Peyer's patch (tissue), 4 donors: Measurements from ENCODE around the gene TMTC2. TPM values are rescaled to one million over a fixed set of nuclear protein-coding genes. Genes with fewer than 3 reads are reported as not detected.

Source experiments
- DNase-seq, 3 donors: peaks; one replicate each; pipeline ENCODE4 v3.0.0-alpha.2; 2017 to 2019
- H3K27ac ChIP-seq, 4 donors: fragments of 200-600 bp; sonication (generic); one replicate each; pipeline ENCODE4 v1.5.1; 2016 to 2019
- H3K27me3 ChIP-seq, 2 donors: fragments of 200-600 bp; sonication (generic); one replicate each; pipeline ENCODE4 v1.5.1; 2019
- H3K36me3 ChIP-seq, 3 donors: fragments of 200-600 bp; sonication (generic); one replicate each; pipeline ENCODE4 v1.5.1; 2016 to 2019
- H3K4me1 ChIP-seq, 4 donors: fragments of 200-600 bp; sonication (generic); one replicate each; pipeline ENCODE4 v1.5.1; 2016 to 2019
- H3K4me3 ChIP-seq, 4 donors: fragments of 200-600 bp; sonication (generic); 1 replicate in 3 of 4; 2 replicates in 1 of 4; pipeline ENCODE4 v1.5.1; 2016 to 2019; ENCODE audit warnings: mild to moderate bottlenecking in 1 of 4
- H3K9me3 ChIP-seq, 4 donors: fragments of 200-600 bp; sonication (generic); one replicate each; pipeline ENCODE4 v1.5.1; 2016 to 2019; ENCODE audit warnings: mild to moderate bottlenecking in 1 of 4
- POLR2A ChIP-seq, 2 donors: fragments of 450-650 bp; IDR thresholded peaks; one replicate each; pipeline ENCODE4 v1.5.1; 2017; ENCODE audit warnings: antibody characterized with exemption in 2 of 2, mild to moderate bottlenecking in 2 of 2, moderate library complexity in 2 of 2
- total RNA-seq, 4 donors: library from RNA; depleted of rRNA; stranded (reverse); fragments of >200 nt; gene quantifications; one replicate each; pipeline ENCODE4 v1.1.0, GENCODE V29; 2016
- TF ChIP-seq, protein P1 (sequence below), 6 experiments: fragments of 450-650 bp in 4 of 6; fragments of 200-600 bp in 2 of 6; sonication (generic) in 1 of 6; IDR thresholded peaks; one replicate each; pipeline ENCODE4 v1.5.1; 2017 to 2019; ENCODE audit warnings: antibody characterized with exemption in 6 of 6, mild to moderate bottlenecking in 3 of 6, moderate library complexity in 1 of 6

The TMTC2 gene
- total RNA-seq, 4 donors from 2014 or later, result 7.0 to 19.8 (median 8.5) TPM

DNA sequence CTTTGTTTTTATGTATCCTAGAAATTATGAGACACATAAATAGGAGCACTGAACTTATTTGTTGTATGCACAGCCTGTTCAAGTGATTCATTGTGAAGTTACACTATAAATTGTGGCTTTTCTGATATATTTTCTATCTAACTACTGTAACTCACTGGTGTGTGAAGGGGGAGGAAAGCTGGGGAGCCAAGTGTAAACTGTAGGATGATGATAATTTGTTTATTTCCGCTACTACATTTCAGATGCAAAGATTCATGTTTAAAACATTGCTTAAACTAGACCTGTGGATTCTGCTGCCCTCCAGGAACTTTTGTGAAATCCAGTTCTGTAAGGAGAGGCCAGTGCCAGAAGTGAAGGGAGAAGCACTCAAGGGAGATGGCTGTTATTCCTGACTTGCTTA is 3.3 kb downstream of the TMTC2 start:
- Histone ChIP-seq H3K4me1 (peaks cover 0 to 4% (median 0%) of the 10 kb centered on the region in 4 donors), H3K9me3 (no peaks in the 10 kb centered on the region), H3K27me3 (no peaks in the 10 kb centered on the region), H3K36me3 (no peaks in the 10 kb centered on the region), H3K4me3 (no peak overlapping the region), H3K27ac (no peak overlapping the region)
- no peak for DNase-seq
- TF ChIP-seq, protein P1, sequence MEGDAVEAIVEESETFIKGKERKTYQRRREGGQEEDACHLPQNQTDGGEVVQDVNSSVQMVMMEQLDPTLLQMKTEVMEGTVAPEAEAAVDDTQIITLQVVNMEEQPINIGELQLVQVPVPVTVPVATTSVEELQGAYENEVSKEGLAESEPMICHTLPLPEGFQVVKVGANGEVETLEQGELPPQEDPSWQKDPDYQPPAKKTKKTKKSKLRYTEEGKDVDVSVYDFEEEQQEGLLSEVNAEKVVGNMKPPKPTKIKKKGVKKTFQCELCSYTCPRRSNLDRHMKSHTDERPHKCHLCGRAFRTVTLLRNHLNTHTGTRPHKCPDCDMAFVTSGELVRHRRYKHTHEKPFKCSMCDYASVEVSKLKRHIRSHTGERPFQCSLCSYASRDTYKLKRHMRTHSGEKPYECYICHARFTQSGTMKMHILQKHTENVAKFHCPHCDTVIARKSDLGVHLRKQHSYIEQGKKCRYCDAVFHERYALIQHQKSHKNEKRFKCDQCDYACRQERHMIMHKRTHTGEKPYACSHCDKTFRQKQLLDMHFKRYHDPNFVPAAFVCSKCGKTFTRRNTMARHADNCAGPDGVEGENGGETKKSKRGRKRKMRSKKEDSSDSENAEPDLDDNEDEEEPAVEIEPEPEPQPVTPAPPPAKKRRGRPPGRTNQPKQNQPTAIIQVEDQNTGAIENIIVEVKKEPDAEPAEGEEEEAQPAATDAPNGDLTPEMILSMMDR (IDR thresholded peaks at IDR 0.05), result no peak
- no peak for TF ChIP-seq POLR2A (IDR thresholded peaks at IDR 0.05)

DNA sequence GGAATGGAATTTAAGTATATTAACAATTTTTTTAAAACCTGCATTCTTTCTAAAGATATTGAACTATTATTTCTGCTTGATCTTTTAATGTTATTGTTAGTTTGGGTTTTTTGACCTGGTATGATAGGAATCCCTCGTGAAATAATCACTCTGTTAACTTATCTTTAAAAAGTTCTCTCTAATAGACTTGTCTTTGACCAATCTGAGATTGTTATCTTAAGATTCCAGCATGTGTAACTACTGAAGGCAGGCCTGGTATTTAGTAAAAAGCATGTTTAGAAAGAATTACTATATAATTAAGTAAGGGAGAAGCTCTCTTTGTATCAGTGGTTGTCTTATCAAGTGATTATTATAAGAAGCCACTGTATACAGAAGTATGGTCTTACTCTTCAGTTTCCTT is 4.8 kb downstream of the TMTC2 start:
- no peak for DNase-seq
- Histone ChIP-seq H3K36me3 (no peaks in the 10 kb centered on the region), H3K27me3 (no peaks in the 10 kb centered on the region), H3K9me3 (no peaks in the 10 kb centered on the region), H3K27ac (no peak overlapping the region), H3K4me1 (no peaks in the 10 kb centered on the region), H3K4me3 (no peak overlapping the region)
- TF ChIP-seq, protein P1 (IDR thresholded peaks at IDR 0.05), result no peak
- no peak for TF ChIP-seq POLR2A (IDR thresholded peaks at IDR 0.05)

DNA sequence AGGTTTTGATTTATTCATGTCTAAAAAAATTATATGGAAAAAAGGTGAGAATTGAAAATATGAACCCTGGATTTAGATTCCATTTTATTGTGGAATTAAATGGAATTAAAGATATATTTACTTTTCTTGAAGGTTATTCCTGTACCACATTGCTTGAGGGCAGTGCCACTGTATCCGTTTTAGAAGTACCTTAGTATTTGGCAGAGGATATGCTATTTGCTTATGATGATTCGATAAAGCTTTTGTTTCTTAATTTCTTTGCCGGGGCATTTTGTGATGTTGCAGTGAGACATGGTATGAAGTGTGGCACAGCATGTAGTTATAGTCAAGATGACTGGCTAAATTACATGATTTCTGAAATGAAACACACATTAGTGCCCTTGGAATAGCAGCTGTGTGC is 7.6 kb downstream of the TMTC2 start:
- Histone ChIP-seq H3K36me3 (no peaks in the 10 kb centered on the region), H3K4me3 (no peak overlapping the region), H3K4me1 (no peaks in the 10 kb centered on the region), H3K9me3 (no peaks in the 10 kb centered on the region), H3K27me3 (no peaks in the 10 kb centered on the region), H3K27ac (no peak overlapping the region)
- TF ChIP-seq, protein P1 (IDR thresholded peaks at IDR 0.05), result no peak
- no peak for TF ChIP-seq POLR2A (IDR thresholded peaks at IDR 0.05)
- no peak for DNase-seq

DNA sequence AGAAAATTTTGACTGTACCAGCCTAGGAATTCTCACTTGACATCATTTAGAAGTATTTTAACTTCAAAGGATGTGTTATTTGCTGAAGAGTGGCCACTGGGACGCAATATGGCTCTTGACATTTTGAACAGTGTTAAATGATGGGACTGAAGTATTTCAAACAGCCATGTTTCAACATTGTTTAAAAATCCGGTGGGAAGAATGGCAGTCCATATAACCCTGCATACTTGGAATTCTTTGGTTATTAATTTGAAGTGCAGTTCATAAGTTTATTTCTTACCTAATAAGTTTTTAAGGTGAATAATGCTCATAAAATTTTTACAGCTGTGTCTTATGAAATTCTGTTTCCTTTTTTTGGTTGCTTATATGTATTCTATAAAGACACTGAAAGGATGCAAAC is 8.3 kb downstream of the TMTC2 start:
- H3K36me3 ChIP-seq, result no peaks in the 10 kb centered on the region
- no peak overlapping the region for H3K4me3 ChIP-seq
- no peaks in the 10 kb centered on the region for H3K9me3 ChIP-seq
- H3K27me3 ChIP-seq, result no peaks in the 10 kb centered on the region
- no peak for TF ChIP-seq POLR2A (IDR thresholded peaks at IDR 0.05)
- no peak for DNase-seq
- no peaks in the 10 kb centered on the region for H3K4me1 ChIP-seq
- H3K27ac ChIP-seq, result no peak overlapping the region

DNA sequence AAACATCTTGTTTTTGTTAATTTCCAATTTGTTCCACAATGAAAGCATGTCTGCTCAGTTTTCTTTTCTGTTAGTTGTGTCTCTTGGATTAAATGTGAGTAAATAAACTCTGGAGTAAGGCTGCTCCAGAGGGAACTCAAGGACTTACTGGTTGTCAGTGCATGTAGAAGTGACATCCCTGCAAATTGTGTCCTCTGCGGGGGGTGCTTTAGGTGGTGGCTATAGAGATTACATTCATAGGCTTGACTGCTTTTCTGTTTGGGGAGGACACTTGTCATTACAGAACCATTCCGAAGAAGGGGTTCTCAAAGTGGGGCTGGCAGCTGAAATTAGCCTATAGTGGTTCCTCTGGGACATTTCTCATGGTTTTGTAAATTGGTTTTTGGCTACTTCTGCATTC is 8.8 kb downstream of the TMTC2 start:
- no peak for TF ChIP-seq POLR2A (IDR thresholded peaks at IDR 0.05)
- TF ChIP-seq, protein P1 (IDR thresholded peaks at IDR 0.05), result no peak
- H3K4me3 ChIP-seq, result no peak overlapping the region
- no peak overlapping the region for H3K27ac ChIP-seq
- DNase-seq, result no peak
- no peaks in the 10 kb centered on the region for H3K4me1 ChIP-seq
- H3K36me3 ChIP-seq, result no peaks in the 10 kb centered on the region
- H3K9me3 ChIP-seq, result no peaks in the 10 kb centered on the region
- no peaks in the 10 kb centered on the region for H3K27me3 ChIP-seq

DNA sequence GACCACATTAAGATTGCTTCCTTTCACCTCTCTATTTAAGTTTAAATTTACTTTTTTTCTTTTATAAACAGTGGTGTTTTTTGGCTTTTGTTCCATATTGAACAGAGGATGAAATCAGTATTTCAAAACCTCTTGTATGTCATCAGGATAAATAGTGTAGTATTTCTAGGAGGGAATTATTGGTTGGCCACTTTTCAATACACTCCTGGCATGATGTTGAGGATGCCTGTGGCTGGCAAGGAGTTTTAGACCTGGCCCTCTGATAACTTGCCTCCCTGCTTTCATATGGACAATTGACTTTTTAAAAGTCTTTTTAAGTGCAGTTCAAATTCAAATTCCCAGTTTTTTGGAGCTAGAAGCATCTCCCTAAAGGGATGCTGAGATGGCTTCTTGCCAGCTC is 9.8 kb downstream of the TMTC2 start:
- DNase-seq, result no peak

More for the DNA sequence above, 9.8 kb downstream of the TMTC2 start:
- Histone ChIP-seq H3K9me3 (no peaks in the 10 kb centered on the region), H3K36me3 (no peaks in the 10 kb centered on the region), H3K4me3 (no peak overlapping the region), H3K27me3 (no peaks in the 10 kb centered on the region), H3K4me1 (no peaks in the 10 kb centered on the region), H3K27ac (no peak overlapping the region)
- TF ChIP-seq, protein P1 (IDR thresholded peaks at IDR 0.05), result no peak
- no peak for TF ChIP-seq POLR2A (IDR thresholded peaks at IDR 0.05)
